T-cell (primary cell): ENCODE results near the gene TRUB2. TPM values are rescaled to one million over a fixed set of nuclear protein-coding genes. Genes with fewer than 3 reads are reported as not detected.

Source experiments
- ATAC-seq, 4 experiments: fragments of 200-7000 bp in 3 of 4; fragments of 150-1000 bp in 1 of 4; cut with Tn5 transposase; replicated peaks in 1 of 4; 1 replicate in 3 of 4; 2 replicates in 1 of 4; pipeline ENCODE4 v1.10.0; 2021; ENCODE audit warnings: moderate library complexity in 3 of 4, mild to moderate bottlenecking in 2 of 4, moderate number of reproducible peaks in 1 of 4
- CTCF ChIA-PET, 2 donors: fragments of 300-600 bp; sonication (Branson Sonifier 250); formaldehyde crosslinking; loops; one replicate each; lab custom pipeline; 2022; ENCODE audit warnings: antibody characterized with exemption in 2 of 2; lab: Charles Lee
- POLR2A ChIA-PET, 2 donors: fragments of 300-600 bp; sonication (Branson Sonifier 250); formaldehyde crosslinking; loops; one replicate each; lab custom pipeline; 2022; ENCODE audit warnings: antibody characterized with exemption in 2 of 2; lab: Charles Lee
- DNase-seq, 35 experiments: peaks; one replicate each; pipeline versions ENCODE4 v3.0.0 to v3.0.0-alpha.2; 2013 to 2023
- H3K27ac ChIP-seq: one replicate; pipeline ENCODE4 v1.5.1; 2013; ENCODE audit warnings: low read length
- H3K27me3 ChIP-seq, 2 experiments: replicated peaks in 1 of 2; 1 replicate in 1 of 2; 2 replicates in 1 of 2; pipeline versions ENCODE4 v1.6.1 to v1.7.0; 2013; ENCODE audit warnings: low read length in 1 of 2, mixed read lengths in 1 of 2; ENCODE audit not compliant: control insufficient read depth in 2 of 2, insufficient read depth in 2 of 2; ENCODE audit errors: extremely low read depth in 1 of 2
- H3K36me3 ChIP-seq, 2 donors: 1 replicate in 1 of 2; 2 replicates in 1 of 2; pipeline versions ENCODE4 v1.6.1 to v1.7.0; 2013; ENCODE audit warnings: low read length in 1 of 2; ENCODE audit not compliant: control insufficient read depth in 2 of 2, insufficient read depth in 1 of 2; ENCODE audit errors: extremely low read depth in 1 of 2
- H3K4me1 ChIP-seq, 2 experiments: 1 replicate in 1 of 2; 2 replicates in 1 of 2; pipeline versions ENCODE4 v1.6.1 to v1.7.0; 2013; ENCODE audit warnings: low read length in 2 of 2, mixed read lengths in 1 of 2; ENCODE audit not compliant: insufficient read depth in 2 of 2, control insufficient read depth in 1 of 2; ENCODE audit errors: extremely low read depth in 1 of 2
- H3K4me3 ChIP-seq, 2 donors: 1 replicate in 1 of 2; 2 replicates in 1 of 2; pipeline versions ENCODE4 v1.5.1 to v1.7.0; 2013; ENCODE audit warnings: mild to moderate bottlenecking in 2 of 2, low read length in 1 of 2, moderate library complexity in 1 of 2; ENCODE audit not compliant: control insufficient read depth in 1 of 2; ENCODE audit errors: extremely low read depth in 1 of 2
- H3K9me3 ChIP-seq: 2 replicates; pipeline ENCODE4 v1.7.0; 2013
- H3K27ac Mint-ChIP-seq, 2 donors: one replicate each; pipeline ENCODE4 v1.8.0; 2020 to 2021; ENCODE audit warnings: mild to moderate bottlenecking in 2 of 2, mixed read lengths in 2 of 2
- H3K27me3 Mint-ChIP-seq, 2 donors: one replicate each; pipeline ENCODE4 v1.8.0; 2021 to 2022; ENCODE audit warnings: mixed read lengths in 2 of 2
- H3K36me3 Mint-ChIP-seq: one replicate; pipeline ENCODE4 v1.8.0; 2021; ENCODE audit warnings: mixed read lengths
- H3K4me1 Mint-ChIP-seq, 3 donors: one replicate each; pipeline ENCODE4 v1.8.0; 2020 to 2022; ENCODE audit warnings: mixed read lengths in 3 of 3, mild to moderate bottlenecking in 1 of 3
- H3K4me3 Mint-ChIP-seq, 3 donors: one replicate each; pipeline ENCODE4 v1.8.0; 2020 to 2022; ENCODE audit warnings: mild to moderate bottlenecking in 3 of 3, mixed read lengths in 3 of 3, moderate library complexity in 3 of 3
- H3K9me3 Mint-ChIP-seq, 3 donors: one replicate each; pipeline ENCODE4 v1.8.0; 2020 to 2022; ENCODE audit warnings: mixed read lengths in 3 of 3
- WGBS: methylation state at CpG from one replicate; pipeline ENCODE4 v1.1.5; 2013; ENCODE audit warnings: missing lambda C conversion rate; ENCODE audit not compliant: insufficient coverage; 5-methylcytosine and 5-hydroxymethylcytosine counted together
- total RNA-seq, 35 experiments: library from RNA in 6 of 35; stranded (reverse) in 6 of 35; fragments of 120-200 nt in 1 of 35; gene quantifications; one replicate each; pipeline versions ENCODE4 v1.2.1 to v1.2.4 and lab custom pipeline; 2013 to 2026

TRUB2 gene
- total RNA-seq, 5 donors from 2014 or later (not counting 1 experiment from before 2014, with no cell fraction given): 12.4 to 22.9 (median 21.9) TPM

DNA sequence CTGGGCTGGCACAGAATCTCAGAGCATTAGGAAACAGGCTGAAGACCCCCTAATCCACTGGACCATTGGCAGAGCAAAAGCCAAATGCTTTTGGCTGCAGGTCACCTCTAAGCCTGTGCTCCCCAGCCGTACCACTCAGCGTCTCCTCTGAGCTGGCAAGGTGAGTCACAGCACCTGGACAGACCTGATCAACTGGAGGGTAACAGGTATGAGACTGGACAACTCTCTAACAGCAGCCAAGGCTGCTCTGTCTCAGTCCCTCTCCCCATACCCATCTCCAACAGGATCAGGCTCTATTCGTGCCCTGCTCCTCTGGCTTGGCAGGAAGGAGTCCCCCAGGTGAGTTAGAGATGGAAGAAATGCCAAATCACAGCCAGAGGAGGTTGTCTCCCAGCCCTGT is 51.1 kb downstream of the TRUB2 start:
- Mint-ChIP-seq H3K9me3 (no peaks in the 10 kb centered on the region), H3K36me3 (peaks cover 32% of the 10 kb centered on the region), H3K27ac (no peak overlapping the region), H3K4me1 (peaks cover 9 to 22% (median 22%) of the 10 kb centered on the region in 3 donors), H3K4me3 (no peak overlapping the region), H3K27me3 (no peaks in the 10 kb centered on the region)
- no peak overlapping the region for H3K4me3 ChIP-seq
- ATAC-seq (no peak), DNase-seq (no peak)
- H3K4me1 ChIP-seq: peaks cover 3 to 12% of the 10 kb centered on the region in 2 experiments
- CTCF ChIA-PET: interaction anchor here in 1 of 2 donors (0.7 kb wide), 1 partner anchor 1692 kb away, joined by 4 read pairs; no protein-coding TSS in a partner anchor
- H3K36me3 ChIP-seq: peaks cover 10 to 42% of the 10 kb centered on the region in 2 donors
- WGBS: no CpG with 5 or more reads among the region's 3 CpGs
- no peaks in the 10 kb centered on the region for H3K27me3 ChIP-seq
- H3K9me3 ChIP-seq: no peaks in the 10 kb centered on the region
- no peak overlapping the region for H3K27ac ChIP-seq
- POLR2A ChIA-PET: no interaction called here

DNA sequence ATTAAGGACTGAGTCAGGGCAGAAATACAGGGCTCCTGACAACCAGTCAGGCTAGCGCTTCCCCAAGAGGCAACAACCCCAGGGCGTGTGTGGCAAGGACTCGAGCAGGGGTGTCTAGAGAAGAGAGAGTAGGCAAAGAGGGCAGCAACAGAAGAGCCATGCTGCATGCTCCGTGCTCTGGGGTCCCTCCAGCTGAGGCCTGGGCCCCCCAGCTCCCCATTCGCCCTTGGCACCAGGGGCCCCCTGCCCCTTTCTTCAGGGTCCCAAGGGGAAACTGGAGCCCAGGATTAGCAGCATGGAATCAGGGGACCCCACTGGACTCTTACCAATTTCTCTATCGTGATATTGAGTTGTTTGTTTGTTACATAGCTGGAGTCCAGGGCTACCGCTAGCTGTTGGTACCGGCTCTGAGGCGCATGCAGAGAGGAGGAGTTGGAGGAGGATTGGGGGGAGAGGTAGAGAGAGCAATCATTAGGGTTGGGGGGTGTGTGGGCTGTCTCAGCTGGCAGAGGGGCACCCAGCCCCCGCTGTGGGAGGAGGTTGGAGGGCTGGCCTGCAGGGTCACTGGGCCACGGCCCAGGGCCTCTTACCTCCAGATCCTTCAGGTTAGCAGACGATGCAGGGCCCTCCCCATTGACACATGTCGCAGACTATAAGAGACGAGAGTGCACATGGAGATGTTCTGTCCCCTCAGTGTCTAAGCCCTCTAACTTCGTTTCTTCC is 55.2 kb downstream of the TRUB2 start:
- H3K27me3 Mint-ChIP-seq: no peaks in the 10 kb centered on the region
- no peak for DNase-seq
- POLR2A ChIA-PET: no interaction called here
- 96% methylated on average over 14 of the region's 15 CpGs for WGBS
- H3K27ac Mint-ChIP-seq: no peak overlapping the region
- no peaks in the 10 kb centered on the region for H3K4me1 Mint-ChIP-seq
- CTCF ChIA-PET: no interaction called here
- no peaks in the 10 kb centered on the region for H3K9me3 Mint-ChIP-seq
- Histone ChIP-seq H3K4me1 (no peaks in the 10 kb centered on the region), H3K9me3 (no peaks in the 10 kb centered on the region), H3K36me3 (peaks cover 13 to 55% of the 10 kb centered on the region in 2 donors), H3K27me3 (no peaks in the 10 kb centered on the region), H3K4me3 (no peak overlapping the region), H3K27ac (no peak overlapping the region)
- H3K4me3 Mint-ChIP-seq: no peak overlapping the region
- no peak for ATAC-seq
- peaks cover 42% of the 10 kb centered on the region for H3K36me3 Mint-ChIP-seq

DNA sequence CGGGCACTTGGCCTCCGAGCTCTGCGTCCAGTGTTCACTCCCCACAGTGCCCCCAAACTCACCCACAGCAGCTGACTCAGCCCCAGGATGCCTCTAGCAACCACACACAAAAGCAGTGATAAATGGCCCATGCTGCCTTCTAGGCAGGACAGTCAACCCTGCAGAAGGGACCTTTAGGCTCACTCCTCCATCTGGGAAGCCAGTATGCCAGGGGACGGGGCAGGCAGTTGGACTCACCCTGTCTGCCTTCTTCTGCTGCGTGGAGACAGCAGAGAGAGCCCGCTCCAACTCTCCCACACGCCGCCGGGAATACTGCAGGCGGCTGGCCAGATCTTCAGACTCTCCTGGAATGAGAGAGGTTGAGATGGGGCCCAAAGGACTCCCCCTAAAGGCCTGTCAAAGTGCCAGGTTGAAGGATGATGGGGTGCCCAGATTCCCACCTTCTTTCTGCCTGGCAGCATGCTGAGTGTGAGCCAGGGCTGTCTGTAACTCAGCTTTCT is 56.8 kb downstream of the TRUB2 start:
- Mint-ChIP-seq H3K36me3 (peaks cover 44% of the 10 kb centered on the region), H3K4me3 (no peak overlapping the region), H3K27ac (no peak overlapping the region), H3K4me1 (no peaks in the 10 kb centered on the region), H3K27me3 (no peaks in the 10 kb centered on the region), H3K9me3 (no peaks in the 10 kb centered on the region)
- H3K4me3 ChIP-seq: no peak overlapping the region
- no peak for DNase-seq
- 95% methylated on average over 7 of the region's 10 CpGs for WGBS
- peaks cover 20 to 56% of the 10 kb centered on the region in 2 donors for H3K36me3 ChIP-seq
- no peak overlapping the region for H3K27ac ChIP-seq
- POLR2A ChIA-PET: interaction anchor here in 1 of 2 donors (0.6 kb wide), 1 partner anchor 39 kb away, joined by 3 read pairs; no protein-coding TSS in a partner anchor
- no peaks in the 10 kb centered on the region for H3K9me3 ChIP-seq
- CTCF ChIA-PET: no interaction called here
- ATAC-seq: no peak
- no peaks in the 10 kb centered on the region for H3K4me1 ChIP-seq
- no peaks in the 10 kb centered on the region for H3K27me3 ChIP-seq

DNA sequence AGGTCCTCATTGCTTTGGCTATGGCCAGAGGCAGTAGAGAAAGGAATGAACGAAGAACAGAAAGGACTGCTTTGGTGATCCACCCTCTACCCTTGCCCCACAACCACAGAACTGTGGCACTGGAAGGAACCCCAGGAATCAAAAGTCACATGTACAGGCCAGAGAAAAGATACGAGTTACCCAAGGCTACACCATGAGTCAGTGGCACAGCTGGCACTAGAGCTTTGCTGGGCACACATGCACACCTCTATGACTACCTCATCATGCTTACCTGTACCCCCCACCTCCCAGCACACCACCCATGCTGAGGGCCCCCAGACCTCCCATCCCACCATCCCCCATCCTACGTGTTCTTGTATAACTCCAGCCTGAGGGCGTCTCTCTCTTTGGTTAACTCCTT is 59.6 kb downstream of the TRUB2 start:
- peaks cover 26 to 78% of the 10 kb centered on the region in 2 donors for H3K36me3 ChIP-seq
- H3K4me3 Mint-ChIP-seq: no peak overlapping the region

DNA sequence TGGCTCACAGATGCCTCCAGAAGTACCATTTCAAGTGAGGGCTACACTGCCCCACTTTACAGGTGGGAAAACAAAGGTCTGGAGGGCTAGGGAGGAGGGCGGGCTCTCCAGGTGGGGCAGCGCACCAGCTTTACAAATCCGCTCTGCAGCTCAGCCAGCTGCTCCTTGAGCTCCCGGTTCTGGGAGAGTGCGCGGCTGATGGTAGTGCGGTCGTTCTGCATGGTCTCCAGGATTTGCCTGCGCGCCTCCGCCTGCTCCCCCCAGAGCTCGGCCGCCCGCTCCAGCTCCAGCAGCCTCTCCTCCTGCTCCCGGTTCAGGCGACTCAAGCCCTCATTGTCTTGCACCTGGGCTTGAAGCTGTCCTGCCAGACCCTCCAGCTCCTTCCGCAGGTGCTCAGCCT is 61.9 kb downstream of the TRUB2 start:
- no peaks in the 10 kb centered on the region for H3K9me3 Mint-ChIP-seq
- no peaks in the 10 kb centered on the region for H3K4me1 Mint-ChIP-seq
- no peaks in the 10 kb centered on the region for H3K27me3 Mint-ChIP-seq
- H3K36me3 Mint-ChIP-seq: peaks cover 48% of the 10 kb centered on the region
- Histone ChIP-seq H3K4me3 (no peak overlapping the region), H3K36me3 (peaks cover 19 to 66% of the 10 kb centered on the region in 2 donors), H3K9me3 (no peaks in the 10 kb centered on the region), H3K27ac (no peak overlapping the region), H3K4me1 (no peaks in the 10 kb centered on the region), H3K27me3 (peaks cover 0 to 2% of the 10 kb centered on the region in 2 experiments)
- ChIA-PET POLR2A (interaction anchor here in 1 of 2 donors (0.5 kb wide), 1 partner anchor 1012 kb away, joined by 10 read pairs; no protein-coding TSS in a partner anchor), CTCF (no interaction called here)
- WGBS: 96% methylated on average over 11 of the region's 17 CpGs
- DNase-seq: no peak
- no peak overlapping the region for H3K4me3 Mint-ChIP-seq
- H3K27ac Mint-ChIP-seq: no peak overlapping the region
- ATAC-seq: no peak

More for the DNA sequence above, 59.6 kb downstream of the TRUB2 start:
- H3K4me1 ChIP-seq: no peaks in the 10 kb centered on the region
- CTCF ChIA-PET: no interaction called here
- no peaks in the 10 kb centered on the region for H3K9me3 ChIP-seq
- H3K27me3 ChIP-seq: no peaks in the 10 kb centered on the region
- H3K27ac ChIP-seq: no peak overlapping the region
- Mint-ChIP-seq H3K27ac (no peak overlapping the region), H3K4me1 (no peaks in the 10 kb centered on the region), H3K36me3 (peaks cover 54% of the 10 kb centered on the region), H3K9me3 (no peaks in the 10 kb centered on the region), H3K27me3 (no peaks in the 10 kb centered on the region)
- 94% methylated on average over 2 of the region's 4 CpGs for WGBS
- H3K4me3 ChIP-seq: no peak overlapping the region
- DNase-seq (no peak), ATAC-seq (no peak)
- POLR2A ChIA-PET: no interaction called here

DNA sequence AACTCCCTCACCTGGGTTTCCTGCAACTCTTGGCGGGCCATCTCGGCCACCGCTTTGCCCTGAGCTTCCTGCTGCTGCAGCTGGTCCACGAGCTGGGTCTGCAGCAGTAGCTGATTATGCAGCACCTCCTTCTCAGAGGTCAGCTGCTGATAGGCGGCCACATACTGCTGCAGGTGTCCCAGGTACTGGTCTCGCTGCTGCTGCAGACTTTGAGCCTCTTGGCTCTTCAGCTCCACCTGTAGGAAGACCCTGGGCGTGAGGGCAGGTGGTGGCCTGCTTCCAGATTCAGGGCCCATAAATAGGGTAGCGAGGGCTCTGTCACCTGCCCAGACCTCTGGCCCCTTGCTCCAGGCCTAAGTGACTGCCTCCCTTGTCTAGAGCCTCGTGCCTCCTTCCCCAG is 63.1 kb downstream of the TRUB2 start:
- H3K9me3 ChIP-seq: no peaks in the 10 kb centered on the region
- DNase-seq: no peak
- H3K27me3 Mint-ChIP-seq: no peaks in the 10 kb centered on the region
- H3K4me3 ChIP-seq: no peak overlapping the region
- peaks cover 0 to 9% of the 10 kb centered on the region in 2 experiments for H3K27me3 ChIP-seq
- H3K27ac Mint-ChIP-seq: no peak overlapping the region
- H3K36me3 ChIP-seq: peaks cover 16 to 63% of the 10 kb centered on the region in 2 donors
- POLR2A ChIA-PET: no interaction called here
- no peaks in the 10 kb centered on the region for H3K9me3 Mint-ChIP-seq
- no peak for ATAC-seq
- CTCF ChIA-PET: interaction anchor here in 1 of 2 donors (0.6 kb wide), 1 partner anchor 10 kb away, joined by 3 read pairs; no protein-coding TSS in a partner anchor
- no peaks in the 10 kb centered on the region for H3K4me1 ChIP-seq
- no peaks in the 10 kb centered on the region for H3K4me1 Mint-ChIP-seq
- H3K4me3 Mint-ChIP-seq: no peak overlapping the region
- WGBS: 90% methylated on average over 7 of the region's 9 CpGs
- H3K27ac ChIP-seq: no peak overlapping the region
- H3K36me3 Mint-ChIP-seq: peaks cover 40% of the 10 kb centered on the region
